K562 (cell line): ENCODE measurements around the gene CCR9. TPM values are rescaled to one million over a fixed set of nuclear protein-coding genes. Genes with fewer than 3 reads are reported as not detected.
A peak's percentile ranks its signal among the peaks of the same experiment; 100 is the strongest.

Experiments
- CAMTA2 ChIP-seq: fragments of 250-450 bp; sonication (Bioruptor Pico); conservative IDR thresholded peaks from 2 replicates; pipeline ENCODE4 v1.5.1; 2022
- GABPB1 ChIP-seq: sonication (generic); formaldehyde crosslinking; IDR thresholded peaks from 2 replicates; pipeline ENCODE4 v1.8.0; 2022; ENCODE audit warnings: mild to moderate bottlenecking, missing genetic modification reagents
- GATA2 ChIP-seq: sonication (generic); formaldehyde crosslinking; IDR thresholded peaks from 2 replicates; pipeline ENCODE4 v1.4.0; 2020; ENCODE audit warnings: mild to moderate bottlenecking, missing genetic modification reagents
- GTF2A2 ChIP-seq: IDR thresholded peaks from 2 replicates; pipeline ENCODE4 v1.6.1; 2016; ENCODE audit warnings: mild to moderate bottlenecking, missing genetic modification characterization, missing compliant biosample characterization
- HSF4 ChIP-seq: fragments of 250-450 bp; sonication (Bioruptor Pico); IDR thresholded peaks from 2 replicates; pipeline ENCODE4 v2.1.2; 2022; ENCODE audit warnings: mild to moderate bottlenecking, moderate library complexity, borderline replicate concordance
- JUND ChIP-seq, 2 experiments: IDR thresholded peaks; 2 replicates in 1 of 2; 3 replicates in 1 of 2; pipeline ENCODE4 v1.6.1; 2011; ENCODE audit warnings: borderline replicate concordance in 2 of 2, low read depth in 2 of 2, low read length in 2 of 2, improper control_type of control experiment in 1 of 2, missing biosample characterization in 1 of 2, missing genetic modification characterization in 1 of 2, missing genetic modification reagents in 1 of 2
- KAT2B ChIP-seq: IDR thresholded peaks from one replicate; pipeline ENCODE4 v1.6.1; 2012; ENCODE audit warnings: low read depth, mild to moderate bottlenecking, control low read depth, inconsistent platforms, low read length, moderate library complexity
- KAT8 ChIP-seq: fragments of 450-650 bp; IDR thresholded peaks from 2 replicates; pipeline ENCODE4 v1.6.1; 2016; ENCODE audit warnings: low read depth, mild to moderate bottlenecking
- LARP7 ChIP-seq: fragments of 450-650 bp; IDR thresholded peaks from 2 replicates; pipeline ENCODE4 v1.6.1; 2016
- POLR2AphosphoS5 ChIP-seq: IDR thresholded peaks from 2 replicates; pipeline ENCODE4 v1.6.1; 2011; ENCODE audit warnings: mild to moderate bottlenecking, low read depth, low read length, moderate library complexity; ENCODE audit not compliant: control insufficient read depth, insufficient read depth
- RBM34 ChIP-seq: fragments of 200-400 bp; formaldehyde crosslinking; IDR thresholded peaks from 2 replicates; pipeline ENCODE4 v1.6.1; 2018; ENCODE audit warnings: low read length, borderline replicate concordance; ENCODE audit not compliant: insufficient read depth
- RUNX1 ChIP-seq: sonication (generic); IDR thresholded peaks from 2 replicates; pipeline ENCODE4 v1.6.1; 2016; ENCODE audit warnings: antibody characterized with exemption, low read depth
- SRF ChIP-seq, 2 experiments: fragments of 250-450, 450-650 bp in 1 of 2; sonication (Bioruptor Pico) in 1 of 2; sonication (generic) in 1 of 2; formaldehyde crosslinking; IDR thresholded peaks; 2 replicates each; pipeline versions ENCODE4 v1.5.0 to v1.5.1; 2020 to 2022; ENCODE audit warnings: mild to moderate bottlenecking in 1 of 2, missing genetic modification reagents in 1 of 2
- ZBTB8A ChIP-seq: fragments of 450-650 bp; IDR thresholded peaks from 2 replicates; pipeline ENCODE4 v1.6.1; 2018; ENCODE audit warnings: mild to moderate bottlenecking, moderate library complexity; ENCODE audit not compliant: partially characterized antibody
- ZNF140 ChIP-seq: fragments of 250-450 bp; sonication (Bioruptor Pico); IDR thresholded peaks from 2 replicates; pipeline ENCODE4 v1.8.0; 2021; ENCODE audit warnings: moderate library complexity, mild to moderate bottlenecking, inconsistent platforms
- ZNF146 ChIP-seq: IDR thresholded peaks from one replicate; pipeline ENCODE4 v1.6.1; 2018; ENCODE audit warnings: missing compliant biosample characterization; ENCODE audit not compliant: unreplicated experiment
- ZNF239 ChIP-seq: fragments of 250-450 bp; sonication (Bioruptor Pico); IDR thresholded peaks from 2 replicates; pipeline ENCODE4 v1.4.0; 2020; ENCODE audit warnings: mild to moderate bottlenecking
- ZNF778 ChIP-seq: fragments of 450-650 bp; formaldehyde crosslinking; IDR thresholded peaks from 2 replicates; pipeline ENCODE4 v1.4.0; 2020; ENCODE audit warnings: mild to moderate bottlenecking, moderate library complexity
- polyA plus RNA-seq, 8 experiments: library from polyadenylated mRNA; depleted of rRNA in 4 of 8; stranded (reverse) in 5 of 8; unstranded in 3 of 8; fragments of >200 nt; fragmentation: Nextera tagmentation in 2 of 8; fragmentation: Illumina TruSeq in 1 of 8; extraction: Ambion mirVana in 2 of 8; extraction: Trizol in 1 of 8; gene quantifications; 2 replicates each; pipeline versions ENCODE4 v1.2.1 to v1.2.3, GENCODE V29; 2011 to 2014; ENCODE audit warnings: inconsistent platforms in 1 of 8, missing spikeins in 1 of 8
- total RNA-seq, 7 experiments: library from RNA; depleted of rRNA in 6 of 7; stranded (reverse); fragments of >200 nt in 6 of 7; fragmentation: Illumina TruSeq in 2 of 7; extraction: Trizol in 2 of 7; gene quantifications; 2 replicates each; pipeline versions ENCODE4 v1.2.1 to v1.2.3, GENCODE V29; 2011 to 2021; ENCODE audit warnings: low replicate concordance in 1 of 7
- TF ChIP-seq, protein P1 (sequence below): sonication (generic); formaldehyde crosslinking; IDR thresholded peaks from 2 replicates; pipeline ENCODE4 v1.9.0; 2022; ENCODE audit warnings: mild to moderate bottlenecking, missing genetic modification reagents
- TF ChIP-seq, protein P2 (sequence below): fragments of 450-650 bp; formaldehyde crosslinking; IDR thresholded peaks from 2 replicates; pipeline ENCODE4 v1.4.0; 2020; ENCODE audit warnings: mild to moderate bottlenecking
- TF ChIP-seq, protein P3 (sequence below): fragments of 250-450 bp; sonication (Bioruptor Pico); IDR thresholded peaks from 2 replicates; pipeline ENCODE4 v1.5.0; 2021
- TF ChIP-seq, protein P4 (sequence below): fragments of 250-450 bp; sonication (Bioruptor Pico); IDR thresholded peaks from 2 replicates; pipeline ENCODE4 v1.4.0; 2020
- TF ChIP-seq, protein P5 (sequence below): fragments of 250-450 bp; sonication (Bioruptor Pico); IDR thresholded peaks from 2 replicates; pipeline ENCODE4 v1.4.0; 2020; ENCODE audit warnings: borderline replicate concordance

CCR9 gene
- total and polyA plus RNA-seq, 9 of the 15 experiments (the other 6 are each of a cell fraction or from before 2014, with no cell fraction given) = not detected

DNA sequence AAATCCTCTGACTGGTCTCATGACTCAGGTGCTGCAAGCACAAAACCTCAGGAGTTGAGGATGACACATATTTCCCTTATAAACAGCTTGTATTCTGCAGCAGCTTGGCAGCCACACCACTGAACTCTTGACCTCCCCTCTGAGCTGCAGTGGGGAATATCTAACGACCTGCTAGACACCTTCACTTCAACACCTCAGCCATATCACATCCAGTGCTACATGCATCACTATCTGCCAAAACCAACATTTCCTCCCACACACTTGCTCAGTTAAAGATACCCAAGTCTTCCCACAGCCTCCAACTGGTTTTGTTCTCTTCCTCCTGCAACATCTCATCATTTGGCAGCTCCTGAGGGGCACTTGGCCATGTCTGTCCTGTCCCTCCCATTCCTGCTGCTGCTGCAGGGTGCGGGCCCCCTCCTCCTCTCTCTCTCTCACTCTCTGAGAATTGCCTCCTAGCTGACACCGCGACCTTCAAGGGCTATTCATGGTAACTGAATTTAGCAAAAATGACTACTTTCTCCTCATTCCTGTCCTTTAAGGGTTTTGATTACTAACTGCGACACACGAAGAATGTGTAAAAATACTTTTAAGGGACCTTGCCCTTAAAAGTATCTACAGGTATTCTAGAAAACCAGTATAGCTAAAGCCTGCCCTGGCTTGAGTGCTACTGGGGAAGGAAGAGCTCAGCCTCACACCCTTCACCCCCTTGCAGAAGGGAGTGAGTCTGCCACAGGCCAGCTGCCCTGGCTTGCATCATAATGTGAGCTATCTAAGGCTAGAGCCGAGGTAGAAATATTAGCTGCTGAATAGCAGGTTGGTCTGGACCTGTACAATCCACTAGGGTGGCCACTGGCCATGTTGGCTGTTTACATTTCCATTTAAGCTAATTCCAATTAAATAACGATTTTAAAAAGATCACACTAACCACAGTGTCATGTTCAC lies 5.0 kb upstream of the CCR9 start (continued):
- TF ChIP-seq KAT8 (no peak), POLR2AphosphoS5 (peak; percentile 92), GABPB1 (CRISPR knock-in tag) (no peak), GTF2A2 (tag) (no peak), RBM34 (no peak), ZNF140 (CRISPR knock-in tag) (no peak), GATA2 (CRISPR knock-in tag) (peak; percentile 51; the same call in 1 of the 2 replicates), JUND (IDR thresholded peaks at IDR 0.05; ENCODE audit: borderline replicate concordance, low read depth, low read length) (no peak; the same call in 1 of the 2 replicates), JUND (tag; IDR thresholded peaks at IDR 0.05; ENCODE audit: borderline replicate concordance, low read depth, low read length) (peak; percentile 53; the same call in 1 of the 3 replicates), ZNF778 (CRISPR knock-in tag) (no peak), ZBTB8A (no peak), HSF4 (CRISPR knock-in tag) (no peak), RUNX1 (no peak), LARP7 (no peak), KAT2B (no peak), ZNF239 (CRISPR knock-in tag) (no peak), ZNF146 (CRISPR knock-in tag) (no peak), CAMTA2 (CRISPR knock-in tag) (no peak), SRF (CRISPR knock-in tag; IDR thresholded peaks at IDR 0.05) (no peak)
- TF ChIP-seq, protein P1, sequence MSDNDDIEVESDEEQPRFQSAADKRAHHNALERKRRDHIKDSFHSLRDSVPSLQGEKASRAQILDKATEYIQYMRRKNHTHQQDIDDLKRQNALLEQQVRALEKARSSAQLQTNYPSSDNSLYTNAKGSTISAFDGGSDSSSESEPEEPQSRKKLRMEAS (CRISPR knock-in tag) = no peak
- TF ChIP-seq, protein P2, sequence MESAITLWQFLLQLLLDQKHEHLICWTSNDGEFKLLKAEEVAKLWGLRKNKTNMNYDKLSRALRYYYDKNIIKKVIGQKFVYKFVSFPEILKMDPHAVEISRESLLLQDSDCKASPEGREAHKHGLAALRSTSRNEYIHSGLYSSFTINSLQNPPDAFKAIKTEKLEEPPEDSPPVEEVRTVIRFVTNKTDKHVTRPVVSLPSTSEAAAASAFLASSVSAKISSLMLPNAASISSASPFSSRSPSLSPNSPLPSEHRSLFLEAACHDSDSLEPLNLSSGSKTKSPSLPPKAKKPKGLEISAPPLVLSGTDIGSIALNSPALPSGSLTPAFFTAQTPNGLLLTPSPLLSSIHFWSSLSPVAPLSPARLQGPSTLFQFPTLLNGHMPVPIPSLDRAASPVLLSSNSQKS (CRISPR knock-in tag) = no peak
- TF ChIP-seq, protein P3, sequence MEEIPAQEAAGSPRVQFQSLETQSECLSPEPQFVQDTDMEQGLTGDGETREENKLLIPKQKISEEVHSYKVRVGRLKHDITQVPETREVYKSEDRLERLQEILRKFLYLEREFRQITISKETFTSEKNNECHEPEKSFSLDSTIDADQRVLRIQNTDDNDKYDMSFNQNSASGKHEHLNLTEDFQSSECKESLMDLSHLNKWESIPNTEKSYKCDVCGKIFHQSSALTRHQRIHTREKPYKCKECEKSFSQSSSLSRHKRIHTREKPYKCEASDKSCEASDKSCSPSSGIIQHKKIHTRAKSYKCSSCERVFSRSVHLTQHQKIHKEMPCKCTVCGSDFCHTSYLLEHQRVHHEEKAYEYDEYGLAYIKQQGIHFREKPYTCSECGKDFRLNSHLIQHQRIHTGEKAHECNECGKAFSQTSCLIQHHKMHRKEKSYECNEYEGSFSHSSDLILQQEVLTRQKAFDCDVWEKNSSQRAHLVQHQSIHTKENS (CRISPR knock-in tag) = no peak
- TF ChIP-seq, protein P4, sequence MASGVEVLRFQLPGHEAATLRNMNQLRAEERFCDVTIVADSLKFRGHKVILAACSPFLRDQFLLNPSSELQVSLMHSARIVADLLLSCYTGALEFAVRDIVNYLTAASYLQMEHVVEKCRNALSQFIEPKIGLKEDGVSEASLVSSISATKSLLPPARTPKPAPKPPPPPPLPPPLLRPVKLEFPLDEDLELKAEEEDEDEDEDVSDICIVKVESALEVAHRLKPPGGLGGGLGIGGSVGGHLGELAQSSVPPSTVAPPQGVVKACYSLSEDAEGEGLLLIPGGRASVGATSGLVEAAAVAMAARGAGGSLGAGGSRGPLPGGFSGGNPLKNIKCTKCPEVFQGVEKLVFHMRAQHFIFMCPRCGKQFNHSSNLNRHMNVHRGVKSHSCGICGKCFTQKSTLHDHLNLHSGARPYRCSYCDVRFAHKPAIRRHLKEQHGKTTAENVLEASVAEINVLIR (CRISPR knock-in tag) = no peak
- TF ChIP-seq, protein P5, sequence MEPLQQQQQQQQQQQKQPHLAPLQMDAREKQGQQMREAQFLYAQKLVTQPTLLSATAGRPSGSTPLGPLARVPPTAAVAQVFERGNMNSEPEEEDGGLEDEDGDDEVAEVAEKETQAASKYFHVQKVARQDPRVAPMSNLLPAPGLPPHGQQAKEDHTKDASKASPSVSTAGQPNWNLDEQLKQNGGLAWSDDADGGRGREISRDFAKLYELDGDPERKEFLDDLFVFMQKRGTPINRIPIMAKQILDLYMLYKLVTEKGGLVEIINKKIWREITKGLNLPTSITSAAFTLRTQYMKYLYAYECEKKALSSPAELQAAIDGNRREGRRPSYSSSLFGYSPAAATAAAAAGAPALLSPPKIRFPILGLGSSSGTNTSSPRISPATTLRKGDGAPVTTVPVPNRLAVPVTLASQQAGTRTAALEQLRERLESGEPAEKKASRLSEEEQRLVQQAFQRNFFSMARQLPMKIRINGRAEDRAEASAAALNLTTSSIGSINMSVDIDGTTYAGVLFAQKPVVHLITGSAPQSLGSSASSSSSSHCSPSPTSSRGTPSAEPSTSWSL (CRISPR knock-in tag) = no peak
